ENCODE data around the gene NFYC.

GRCh38 chr1:40780678-40781607 is 89.4 kb downstream of the NFYC start:
- TF ChIP-seq CREB1 (CRISPR knock-in tag; IDR thresholded peaks at IDR 0.05; ENCODE audit: low read depth) (no peak), EZH2 (IDR thresholded peaks at IDR 0.05; ENCODE audit: low read depth, unreplicated experiment) (no peak), CTCF (conservative IDR thresholded peaks at IDR 0.05; ENCODE audit: low read depth in 2 of 2) (no peak), REST (IDR thresholded peaks at IDR 0.05; ENCODE audit: unreplicated experiment) (no peak), EZH2phosphoT487 (IDR thresholded peaks at IDR 0.05; ENCODE audit: unreplicated experiment) (no peak), ZNF114 (CRISPR knock-in tag; IDR thresholded peaks at IDR 0.05) (no peak), POLR2AphosphoS5 (IDR thresholded peaks at IDR 0.05; ENCODE audit: low read depth) (no peak), JUNB (IDR thresholded peaks at IDR 0.05; ENCODE audit: unreplicated experiment) (no peak), STAT1 (IDR thresholded peaks at IDR 0.05; ENCODE audit: unreplicated experiment) (no peak), ETS1 (IDR thresholded peaks at IDR 0.05) (no peak), NANOG (IDR thresholded peaks at IDR 0.05; ENCODE audit: borderline replicate concordance) (no peak)

Data from GM23338 (cell line).